Measurements from ENCODE around the gene SMCO2.

SMCO2 gene

GRCh38 chr12:27464220-27464554, 17.7 kb downstream of the SMCO2 start:
- DNase-seq (ENCODE audit: insufficient read length, low spot score) (peak; percentile 9), FAIRE-seq (no peak)
- no peak for TF ChIP-seq POLR2A (IDR thresholded peaks at IDR 0.05; ENCODE audit: low read depth, low read length)

GRCh38 chr12:27467641-27468040, 21.1 kb downstream of the SMCO2 start:
- FAIRE-seq (no peak), DNase-seq (ENCODE audit: insufficient read length, low spot score) (no peak)
- TF ChIP-seq POLR2A (IDR thresholded peaks at IDR 0.05; ENCODE audit: low read depth, low read length): no peak

DNA sequence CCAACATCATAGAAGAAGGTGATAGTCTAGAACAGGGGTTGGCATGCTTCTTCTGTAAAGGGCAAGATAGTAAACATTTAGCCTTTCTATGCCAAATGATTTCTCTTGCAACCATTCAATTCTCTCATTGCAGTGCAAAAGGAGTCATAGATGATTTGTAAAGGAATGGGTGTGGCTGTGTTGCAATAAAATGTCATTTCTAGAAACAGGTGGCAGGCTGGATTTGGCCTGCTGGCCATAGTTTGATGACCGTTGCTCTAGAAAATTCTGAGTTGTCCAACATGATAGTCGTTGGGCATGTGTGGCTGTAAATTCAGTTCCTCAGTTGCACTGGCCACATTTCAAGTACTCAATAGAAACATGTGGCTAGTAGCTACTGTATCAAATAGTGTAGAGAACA, 21.7 kb downstream of the SMCO2 start:
- TF ChIP-seq POLR2A (IDR thresholded peaks at IDR 0.05; ENCODE audit: low read depth, low read length): no peak
- FAIRE-seq (no peak), DNase-seq (ENCODE audit: insufficient read length, low spot score) (no peak)

GRCh38 chr12:27469176-27469736, 22.7 kb downstream of the SMCO2 start:
- TF ChIP-seq POLR2A (IDR thresholded peaks at IDR 0.05; ENCODE audit: low read depth, low read length): no peak
- no peak for FAIRE-seq
- no peak for DNase-seq (ENCODE audit: insufficient read length, low spot score)

GRCh38 chr12:27472604-27473003, 26.1 kb downstream of the SMCO2 start:
- DNase-seq (ENCODE audit: insufficient read length, low spot score): no peak
- no peak for FAIRE-seq
- no peak for TF ChIP-seq POLR2A (IDR thresholded peaks at IDR 0.05; ENCODE audit: low read depth, low read length)

- no peak for TF ChIP-seq POLR2A (IDR thresholded peaks at IDR 0.05; ENCODE audit: low read depth, low read length)
- FAIRE-seq: peak; percentile 97
- DNase-seq (ENCODE audit: insufficient read length, low spot score): peak; percentile 31
These were observed 27.8 kb downstream of the SMCO2 start for GRCh38 chr12:27474344-27474743.

- TF ChIP-seq POLR2A (IDR thresholded peaks at IDR 0.05; ENCODE audit: low read depth, low read length): no peak
- DNase-seq (ENCODE audit: insufficient read length, low spot score) (no peak), FAIRE-seq (no peak)
These were observed 30.5 kb downstream of the SMCO2 start for GRCh38 chr12:27477049-27477448.

DNA sequence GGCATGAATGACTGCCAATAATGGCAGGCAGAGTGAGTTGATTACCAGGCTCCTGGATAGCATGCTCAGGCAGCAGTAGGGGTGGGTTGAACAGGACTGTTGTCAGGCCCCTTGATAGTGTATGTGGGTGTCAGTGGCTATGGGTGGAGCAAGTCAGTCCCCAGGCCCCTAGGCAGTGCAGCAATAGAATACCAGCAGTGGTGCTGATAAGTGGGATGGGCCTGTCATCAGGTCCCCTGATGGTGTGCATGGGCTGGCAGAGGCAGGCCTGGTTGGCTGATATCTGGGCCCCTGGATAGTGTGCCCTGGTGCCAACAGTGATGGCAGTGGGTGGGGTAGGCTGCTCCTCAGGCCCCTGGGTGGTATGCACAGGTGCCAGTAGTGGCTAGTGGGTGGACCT, 32.4 kb downstream of the SMCO2 start:
- DNase-seq (ENCODE audit: insufficient read length, low spot score) (no peak), FAIRE-seq (no peak)
- no peak for TF ChIP-seq POLR2A (IDR thresholded peaks at IDR 0.05; ENCODE audit: low read depth, low read length)

- no peak for TF ChIP-seq POLR2A (IDR thresholded peaks at IDR 0.05; ENCODE audit: low read depth, low read length)
- FAIRE-seq (no peak), DNase-seq (ENCODE audit: insufficient read length, low spot score) (no peak)
These were observed 33.5 kb downstream of the SMCO2 start for GRCh38 chr12:27480016-27480415.

DNA sequence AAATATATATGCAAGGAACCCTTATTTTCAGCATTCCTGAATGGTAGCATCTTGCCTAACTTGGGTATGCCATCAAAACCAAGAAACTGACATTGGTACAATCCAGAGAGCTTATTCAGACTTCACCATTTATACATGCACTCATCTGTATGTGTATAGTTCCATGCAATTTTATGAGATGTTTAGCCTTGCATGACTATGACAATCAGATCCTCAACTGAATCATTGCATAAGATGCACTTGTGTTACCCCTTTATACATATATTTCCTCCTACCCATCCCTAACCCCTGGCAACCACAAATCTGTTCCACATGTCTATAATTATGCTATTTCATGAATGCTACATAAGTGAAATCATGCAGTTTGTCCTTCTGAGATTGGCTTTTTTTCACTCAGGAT, 40.4 kb downstream of the SMCO2 start:
- DNase-seq (ENCODE audit: insufficient read length, low spot score) (no peak), FAIRE-seq (no peak)
- no peak for TF ChIP-seq POLR2A (IDR thresholded peaks at IDR 0.05; ENCODE audit: low read depth, low read length)

DNA sequence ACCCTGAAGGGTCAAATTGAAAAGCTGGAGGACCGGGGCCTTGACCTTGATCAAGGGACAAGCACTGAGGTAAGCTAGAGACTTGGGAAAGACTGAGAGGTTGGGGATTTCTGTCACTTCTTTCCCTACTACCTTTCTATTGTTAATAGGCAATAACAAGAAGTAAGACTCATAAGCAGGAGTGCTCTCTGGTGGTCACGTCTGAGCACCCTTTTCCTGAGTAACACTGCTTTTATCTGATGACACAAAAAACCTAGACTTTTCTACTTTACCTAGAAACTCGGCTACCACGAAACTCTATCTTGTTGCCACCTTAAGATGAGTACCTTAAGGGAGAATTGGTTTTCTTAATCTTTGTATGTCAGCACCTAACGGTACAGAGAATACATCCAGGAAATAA, 41.9 kb downstream of the SMCO2 start:
- TF ChIP-seq POLR2A (IDR thresholded peaks at IDR 0.05; ENCODE audit: low read depth, low read length): no peak
- no peak for FAIRE-seq
- no peak for DNase-seq (ENCODE audit: insufficient read length, low spot score)

DNA sequence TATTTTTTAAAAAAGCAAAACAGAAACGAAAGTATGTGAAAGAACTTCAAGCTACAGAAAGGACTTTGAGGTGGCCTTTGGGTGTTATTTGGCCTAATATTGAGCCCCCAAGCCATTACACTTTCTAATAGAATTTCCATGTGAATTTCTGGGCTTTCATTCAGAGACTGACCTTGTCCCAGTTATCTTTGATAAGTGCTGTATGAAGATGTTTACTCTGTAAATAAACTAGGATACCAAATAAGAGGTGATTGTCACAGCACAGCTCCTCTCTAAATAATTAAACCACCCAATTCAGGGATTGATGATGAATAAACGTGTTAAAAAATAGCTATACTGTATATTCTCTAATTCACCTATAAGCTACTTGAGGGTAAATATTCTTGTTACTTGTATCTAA, 44.7 kb downstream of the SMCO2 start:
- DNase-seq (ENCODE audit: insufficient read length, low spot score) (no peak), FAIRE-seq (no peak)
- no peak for TF ChIP-seq POLR2A (IDR thresholded peaks at IDR 0.05; ENCODE audit: low read depth, low read length)

- FAIRE-seq (no peak), DNase-seq (ENCODE audit: insufficient read length, low spot score) (peak; percentile 11)
- no peak for TF ChIP-seq POLR2A (IDR thresholded peaks at IDR 0.05; ENCODE audit: low read depth, low read length)
These were observed 46.9 kb downstream of the SMCO2 start for GRCh38 chr12:27493260-27493940.

DNA sequence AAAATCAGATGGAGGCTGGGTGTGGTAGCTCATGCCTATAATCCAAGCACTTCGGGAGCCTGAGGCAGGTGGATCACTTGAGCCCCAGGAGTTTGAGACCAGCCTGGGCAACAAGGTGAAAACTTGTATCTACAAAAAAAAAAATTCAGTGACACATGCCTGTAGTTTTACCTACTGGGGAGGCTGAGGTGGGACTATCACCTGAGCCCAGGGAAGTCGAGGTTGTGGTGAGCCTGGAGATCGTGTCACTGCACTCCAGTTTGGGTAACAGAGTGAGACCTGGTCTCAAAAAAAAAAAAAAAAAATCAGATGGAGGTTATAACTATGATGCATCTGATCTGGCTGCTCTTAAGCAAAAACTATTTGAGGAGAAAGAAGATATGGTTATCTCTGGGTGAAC, 50.9 kb downstream of the SMCO2 start:
- DNase-seq (ENCODE audit: insufficient read length, low spot score) (no peak), FAIRE-seq (no peak)
- TF ChIP-seq POLR2A (IDR thresholded peaks at IDR 0.05; ENCODE audit: low read depth, low read length): no peak

GRCh38 chr12:27498149-27498548, 51.6 kb downstream of the SMCO2 start:
- DNase-seq (ENCODE audit: insufficient read length, low spot score) (no peak), FAIRE-seq (no peak)
- no peak for TF ChIP-seq POLR2A (IDR thresholded peaks at IDR 0.05; ENCODE audit: low read depth, low read length)
